ENCODE measurements around the gene AGAP4.

- TF ChIP-seq SP1 (IDR thresholded peaks at IDR 0.05) (no peak), TARDBP (IDR thresholded peaks at IDR 0.05) (no peak), HDGF (IDR thresholded peaks at IDR 0.05; ENCODE audit: borderline replicate concordance) (no peak), BHLHE40 (IDR thresholded peaks at IDR 0.05; ENCODE audit: borderline replicate concordance) (no peak), ZNF384 (IDR thresholded peaks at IDR 0.05) (no peak)
Measured at GRCh38 chr10:45819552-45819951, 27.7 kb downstream of the AGAP4 start.

Measured in HEK293T (cell line).